CD4-positive, alpha-beta T cell treated with Interleukin-17A for 4 hours (primary cell): Measurements from ENCODE around the gene RASD1.

Source experiments
- DNase-seq: peaks from one replicate; pipeline ENCODE4 v3.0.0-alpha.2; 2020; ENCODE audit warnings: mixed read lengths

The RASD1 gene, protein sequence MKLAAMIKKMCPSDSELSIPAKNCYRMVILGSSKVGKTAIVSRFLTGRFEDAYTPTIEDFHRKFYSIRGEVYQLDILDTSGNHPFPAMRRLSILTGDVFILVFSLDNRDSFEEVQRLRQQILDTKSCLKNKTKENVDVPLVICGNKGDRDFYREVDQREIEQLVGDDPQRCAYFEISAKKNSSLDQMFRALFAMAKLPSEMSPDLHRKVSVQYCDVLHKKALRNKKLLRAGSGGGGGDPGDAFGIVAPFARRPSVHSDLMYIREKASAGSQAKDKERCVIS

DNA sequence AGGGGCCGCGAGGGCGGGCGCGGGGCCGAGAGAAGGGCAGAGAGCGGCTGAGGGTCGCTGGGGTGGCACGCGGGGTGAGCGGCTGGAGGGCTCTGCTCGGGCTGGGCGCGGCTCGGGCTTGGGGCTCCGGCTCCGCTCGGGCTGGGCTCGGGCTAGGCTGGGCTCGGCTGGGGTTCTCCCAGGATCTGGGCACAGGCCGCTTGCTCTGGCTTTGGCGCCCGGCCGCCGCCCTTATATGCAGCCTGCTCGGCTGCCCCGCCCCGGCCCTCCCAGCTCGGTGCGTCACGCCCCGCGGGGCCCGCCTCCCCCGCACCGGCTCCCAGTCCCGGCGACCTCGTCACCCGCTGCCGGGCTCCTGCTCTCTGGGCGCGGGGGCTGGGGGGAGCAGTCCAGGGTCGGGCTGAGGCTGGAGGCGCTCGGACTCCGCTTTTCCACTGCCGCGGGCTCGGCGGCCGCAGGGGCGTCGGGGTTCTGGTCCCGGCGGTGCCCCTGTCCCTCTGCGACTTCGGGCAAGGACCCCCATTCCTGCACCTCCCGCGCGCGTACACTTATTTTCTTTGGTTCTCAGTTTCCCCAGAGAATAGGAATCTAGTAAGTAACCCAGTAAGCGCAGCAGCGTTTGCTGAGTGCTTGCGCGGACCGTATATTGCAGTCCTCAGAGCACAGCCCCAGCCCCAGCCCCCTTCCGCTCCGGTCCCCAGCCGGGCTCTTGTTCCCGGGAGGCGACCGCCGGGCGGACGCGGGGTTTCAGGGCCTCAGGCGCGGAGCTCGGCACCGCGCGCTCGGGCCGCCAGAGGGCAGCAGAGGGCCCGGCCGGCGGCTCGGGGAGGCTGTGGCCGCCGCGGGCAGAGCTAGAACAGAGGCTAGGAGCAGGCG is at the start of gene RASD1:
TSS of gene RASD1 (minus strand) at position 207 of the 876 bp plus-strand sequence. CDS start 214 bp downstream, outside the sequence.
- DNase-seq: peak; percentile 84

DNA sequence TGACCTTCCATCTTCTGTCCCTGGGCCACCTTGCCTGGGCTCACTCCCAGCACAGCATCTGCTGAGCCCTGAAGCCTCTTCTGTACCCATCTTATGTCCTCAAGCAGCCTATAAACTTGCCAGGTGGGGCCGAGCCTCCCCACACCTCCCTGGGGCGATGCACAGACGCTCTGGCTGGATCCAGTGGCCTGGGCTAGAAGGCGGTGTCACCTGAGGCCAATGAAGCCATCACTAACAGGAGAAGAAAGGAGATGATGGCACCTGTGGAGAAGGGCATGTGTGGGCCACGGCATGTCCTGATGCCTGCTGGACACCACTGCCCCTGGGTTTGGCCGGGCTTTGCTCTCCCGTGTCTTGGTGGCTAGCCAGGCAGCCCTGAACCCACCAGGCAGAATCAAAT is 49.8 kb upstream of the RASD1 start:
- no peak for DNase-seq

DNA sequence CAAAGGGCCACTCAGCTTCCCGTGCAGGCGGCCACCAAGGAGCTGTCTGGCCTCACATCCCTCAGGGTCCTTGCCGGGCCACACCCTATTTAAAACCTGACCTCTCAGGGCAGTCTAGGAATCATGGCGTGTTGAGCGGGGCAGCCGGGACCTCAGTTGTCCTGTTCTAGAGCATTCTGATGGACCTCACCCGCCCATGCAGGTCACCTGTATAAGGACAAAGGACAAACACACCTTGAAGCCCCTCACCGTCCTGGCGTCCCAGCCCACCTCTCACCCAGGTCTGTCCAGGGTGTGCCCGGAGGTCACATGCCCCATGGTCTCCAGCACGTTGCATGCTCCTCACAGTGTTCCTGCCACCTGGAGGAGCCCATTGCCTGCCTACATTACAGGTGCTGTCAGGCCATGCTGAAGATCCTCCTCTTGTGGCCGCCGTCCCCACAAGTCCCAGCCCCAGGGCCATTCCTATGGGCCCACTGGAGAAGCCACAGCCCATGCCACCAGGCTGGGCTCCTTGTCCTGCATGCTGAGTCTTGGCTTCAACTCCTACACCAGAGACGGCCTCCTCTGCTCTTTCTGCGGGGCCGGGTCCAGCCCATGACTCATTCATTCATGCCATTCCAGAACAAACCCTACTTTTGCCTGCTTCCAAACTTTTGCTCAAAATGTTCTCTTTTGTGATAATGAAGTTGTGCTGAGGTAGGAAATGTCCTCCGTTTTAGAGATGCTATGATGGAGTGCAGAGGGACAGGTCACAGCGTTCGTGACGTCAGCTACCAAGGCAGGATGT is 49.0 kb upstream of the RASD1 start:
- DNase-seq: no peak

DNA sequence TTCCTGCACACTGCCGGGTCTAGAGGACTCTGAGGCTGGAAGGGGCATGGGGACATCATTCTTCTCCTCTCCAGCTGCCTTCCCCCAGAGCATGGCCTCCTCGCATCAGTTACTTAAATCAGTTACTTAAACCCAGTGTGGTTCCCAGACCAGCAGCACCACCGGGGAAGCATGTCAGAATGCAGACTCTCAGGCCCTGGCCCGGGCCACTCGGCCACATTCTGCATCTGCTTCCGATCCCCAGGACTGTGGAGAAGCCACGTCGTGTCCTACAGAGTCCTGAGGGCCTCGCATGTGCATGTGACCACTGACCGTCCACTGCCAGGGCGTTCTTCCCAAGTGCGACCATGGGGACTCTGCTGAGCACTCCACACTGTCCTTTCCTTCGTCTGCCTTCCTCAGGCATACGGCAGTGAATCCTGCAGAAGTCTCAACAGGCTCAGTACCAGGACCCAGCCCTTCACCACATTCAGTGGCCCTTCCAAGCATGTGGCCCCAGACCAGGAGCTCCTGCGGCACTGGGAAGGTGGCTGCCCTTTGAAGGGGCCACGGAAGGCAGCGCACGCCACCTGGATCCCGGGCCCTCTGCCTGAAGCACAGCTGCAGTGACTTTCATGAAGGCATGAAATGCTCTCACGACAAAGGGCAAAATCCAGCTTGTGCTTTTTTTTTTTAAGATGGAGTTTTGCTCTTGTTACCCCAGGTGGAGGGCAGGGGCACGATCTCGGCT is 46.9 kb upstream of the RASD1 start:
- no peak for DNase-seq

DNA sequence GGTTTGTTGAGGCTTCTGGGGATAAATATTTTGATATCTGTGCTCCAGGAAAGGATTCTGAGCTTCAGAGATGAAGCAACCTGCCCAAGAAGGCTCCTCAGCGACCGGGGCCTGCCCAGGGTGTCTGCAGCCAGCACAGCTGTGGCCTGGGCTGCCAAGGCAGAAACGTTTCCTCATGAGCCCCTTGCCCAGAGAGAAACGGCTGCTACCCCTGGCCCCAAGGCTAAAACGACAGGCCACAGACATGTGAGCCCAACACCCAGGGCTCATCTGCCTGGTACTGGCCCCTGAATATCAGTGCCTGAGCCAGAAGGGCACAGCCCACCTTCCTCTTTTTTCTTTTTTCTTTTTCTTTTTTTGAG is 45.4 kb upstream of the RASD1 start:
- no peak for DNase-seq

DNA sequence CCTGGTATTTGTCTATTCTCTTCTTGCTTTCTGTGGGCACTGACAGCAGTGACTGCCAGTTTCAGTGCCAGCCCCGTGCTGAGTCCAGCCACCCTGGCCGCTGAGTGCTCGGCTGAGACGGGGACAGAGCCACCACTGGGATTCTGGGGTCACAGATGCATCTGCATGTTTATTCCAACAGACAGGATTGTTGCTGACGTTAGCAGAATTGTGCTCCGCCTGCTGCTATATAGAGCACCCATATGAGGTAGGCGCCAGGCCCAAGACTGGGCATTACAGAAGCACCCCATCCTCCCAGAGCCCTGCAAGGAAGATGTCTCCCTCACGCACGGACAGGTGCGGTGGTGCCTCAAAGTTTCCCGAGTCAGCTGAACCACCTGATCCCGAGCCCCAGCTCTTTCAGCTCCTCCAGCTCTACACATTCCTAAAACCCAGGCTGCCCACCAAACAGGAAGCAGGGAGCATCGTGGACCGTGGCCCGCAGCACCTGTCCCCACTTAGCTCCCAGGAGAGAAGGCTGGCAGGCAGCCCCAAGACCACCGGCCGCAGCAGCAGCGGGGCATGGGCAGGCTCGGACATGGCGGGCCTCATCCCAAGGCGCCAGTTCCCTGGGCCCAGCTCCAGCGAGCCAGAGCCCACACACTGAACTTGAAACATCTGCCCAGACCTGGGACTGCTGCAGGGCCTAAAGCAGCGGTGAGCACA is 44.9 kb upstream of the RASD1 start:
- no peak for DNase-seq

DNA sequence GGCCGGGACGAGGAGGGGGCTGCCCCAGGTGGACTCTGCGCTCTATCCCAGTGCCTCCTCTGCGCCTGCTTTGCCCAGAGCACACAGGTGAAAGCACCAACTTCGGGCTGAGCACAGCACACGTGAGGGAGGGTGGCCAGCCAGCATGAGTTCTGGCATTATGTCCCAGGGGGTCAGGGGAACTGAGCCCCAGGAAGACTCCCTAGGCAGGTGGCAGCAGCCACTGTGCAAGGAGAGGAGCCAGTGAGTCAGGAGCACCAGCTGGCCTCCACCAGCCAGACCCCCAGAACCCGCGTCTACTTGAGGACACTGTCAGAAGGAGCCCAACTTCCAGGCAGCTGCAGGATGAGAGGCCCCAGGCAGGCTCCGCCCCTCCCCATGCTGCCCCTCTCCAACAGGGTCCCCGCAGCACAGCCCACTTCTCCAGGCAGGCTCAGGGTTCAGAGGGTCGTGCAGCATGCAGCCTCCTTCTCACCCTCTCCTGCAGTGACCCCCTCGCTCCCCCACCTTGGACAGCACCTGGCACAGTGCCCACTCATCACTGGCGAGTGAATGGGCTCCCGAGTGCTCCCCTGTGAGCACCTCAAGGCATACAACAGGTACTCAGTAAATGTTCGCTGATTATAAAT is 44.2 kb upstream of the RASD1 start:
- DNase-seq: no peak

DNA sequence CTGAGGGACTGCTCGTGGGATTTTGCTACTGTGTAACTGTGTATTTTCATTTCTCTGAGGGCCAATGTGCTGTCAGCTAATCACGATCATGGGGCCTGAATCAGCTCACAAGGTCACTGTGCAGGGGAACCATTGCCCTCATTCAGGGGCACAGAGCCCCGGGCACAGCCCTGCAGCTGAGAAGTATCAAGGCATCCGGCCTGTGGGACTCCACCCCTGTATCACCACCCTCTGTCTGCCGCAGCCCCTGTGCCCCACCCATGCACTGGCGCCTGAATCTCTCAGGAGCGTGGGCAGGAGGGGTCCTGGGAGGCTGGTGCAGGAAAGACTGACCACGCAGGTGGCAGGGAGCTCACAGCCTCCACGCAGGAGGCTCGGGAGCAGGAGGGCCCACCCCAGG is 43.4 kb upstream of the RASD1 start:
- no peak for DNase-seq

DNA sequence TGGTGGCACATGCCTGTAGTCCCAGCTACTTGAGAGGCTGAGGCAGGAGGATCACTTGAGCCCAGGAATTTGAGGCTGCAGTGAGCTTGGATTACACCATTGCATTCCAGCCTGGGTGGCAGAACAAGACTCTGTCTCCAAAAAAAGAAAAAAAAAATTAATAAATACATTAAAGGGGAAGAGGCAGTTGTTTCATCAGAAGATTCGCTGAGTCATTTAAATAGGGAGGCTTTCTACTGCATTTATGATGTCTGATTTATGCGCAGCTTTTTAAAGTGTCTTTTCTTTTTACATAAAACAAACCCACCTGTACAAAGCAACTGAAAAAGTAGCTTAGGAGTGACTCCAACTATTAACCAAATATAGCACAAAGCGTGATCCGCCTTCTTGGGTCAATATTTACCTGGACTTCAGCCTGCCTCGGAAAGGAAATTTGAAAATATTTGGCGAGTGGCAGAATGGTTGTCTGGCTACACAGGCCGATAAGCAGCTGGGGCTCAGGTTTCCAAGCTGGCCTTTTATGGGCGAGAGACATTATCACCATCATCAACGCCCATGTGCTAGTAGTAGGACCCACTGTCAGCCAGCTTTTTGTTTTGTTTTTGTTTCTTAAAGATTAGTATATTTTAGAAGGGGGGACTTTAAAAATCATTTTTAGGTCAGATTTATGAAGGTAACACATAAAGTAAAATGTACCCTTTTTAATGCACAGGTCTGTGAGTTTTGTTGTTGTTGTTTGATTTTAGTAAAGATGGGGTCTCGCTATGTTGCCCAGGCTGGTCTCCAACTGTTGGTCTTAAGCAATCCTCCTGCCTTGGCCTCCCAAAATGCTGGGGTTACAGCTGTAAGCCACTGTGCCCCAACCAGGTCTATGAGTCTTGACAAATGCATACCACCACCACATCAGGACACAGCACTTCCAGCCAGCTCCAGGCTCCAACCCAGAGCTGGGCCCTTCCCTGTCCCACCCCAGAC is 42.5 kb upstream of the RASD1 start:
- DNase-seq: no peak

DNA sequence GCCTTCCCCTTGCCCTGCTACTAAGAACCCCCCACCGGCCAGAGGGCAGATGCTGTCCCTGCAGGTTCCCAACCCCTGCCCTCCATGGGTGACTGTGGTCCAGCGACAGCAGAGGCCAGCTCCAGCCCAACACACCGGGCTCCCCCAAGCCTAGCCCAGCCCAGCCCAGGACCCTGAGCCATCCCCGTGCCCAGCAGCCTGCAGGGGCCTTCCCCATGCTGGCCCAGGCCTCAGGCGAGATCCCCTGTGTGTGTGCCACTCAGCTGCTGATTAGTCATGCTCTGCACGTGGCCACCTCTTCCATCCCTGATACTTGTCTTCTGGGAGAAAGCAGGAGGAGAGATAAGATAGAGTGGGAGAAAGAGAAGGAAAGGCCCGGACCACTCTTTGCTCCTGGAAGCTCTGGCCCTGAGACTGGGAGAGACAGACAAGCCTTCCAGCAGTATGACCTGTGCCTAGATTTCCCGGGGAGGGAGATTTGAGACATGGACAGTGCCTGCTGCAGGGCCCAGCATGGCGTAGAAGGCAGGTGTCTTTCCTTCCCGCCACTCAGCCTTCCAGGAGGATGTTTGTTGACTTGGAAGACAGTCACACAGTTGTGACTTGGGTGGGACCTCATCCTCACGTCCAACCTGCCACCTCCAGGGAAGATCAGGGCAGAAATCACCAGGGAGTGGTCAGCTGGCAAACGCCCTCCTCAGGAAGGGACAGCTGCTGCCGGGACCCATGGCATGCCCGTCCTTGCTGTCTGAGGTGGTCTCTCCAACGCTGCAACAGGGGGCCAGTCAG is 41.3 kb upstream of the RASD1 start:
- no peak for DNase-seq

DNA sequence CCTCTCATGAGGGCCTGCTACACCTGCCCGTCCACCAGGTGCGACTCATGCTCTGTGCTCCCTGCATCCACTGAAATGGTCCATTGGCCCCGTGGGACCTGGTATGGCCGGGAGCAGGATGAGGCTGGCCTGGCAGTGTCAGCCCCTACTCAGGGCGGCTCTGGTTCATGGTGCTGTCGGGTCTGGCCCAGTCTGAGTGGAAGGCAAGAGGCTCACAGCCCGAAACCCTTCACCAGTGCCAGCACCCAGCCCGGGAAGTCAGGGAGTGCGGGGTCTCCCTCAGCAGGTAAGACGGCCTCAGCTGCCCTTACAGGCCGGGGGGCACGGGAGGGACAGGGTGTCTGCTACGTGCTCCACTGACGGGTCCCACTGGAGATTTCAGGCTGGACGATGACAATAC is 40.5 kb upstream of the RASD1 start:
- no peak for DNase-seq

DNA sequence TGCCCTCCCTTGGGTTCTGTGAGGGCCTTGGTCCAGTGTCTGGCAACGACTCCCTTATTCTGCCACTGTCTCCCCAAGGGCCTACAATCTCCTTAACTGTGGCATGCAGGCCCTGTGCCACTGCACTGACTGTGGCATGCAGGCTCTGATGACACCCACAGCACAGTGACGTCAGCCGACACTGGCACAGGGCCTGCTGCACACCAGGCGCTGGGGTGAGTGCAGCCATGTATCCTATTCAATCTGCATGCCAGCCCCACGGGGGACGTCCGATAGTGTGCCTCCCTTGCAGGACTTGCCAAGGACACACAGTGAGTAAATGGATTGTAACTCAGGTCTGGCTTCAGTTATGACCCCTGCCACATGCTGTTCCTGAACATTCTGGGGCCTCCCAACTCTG is 39.8 kb upstream of the RASD1 start:
- no peak for DNase-seq

DNA sequence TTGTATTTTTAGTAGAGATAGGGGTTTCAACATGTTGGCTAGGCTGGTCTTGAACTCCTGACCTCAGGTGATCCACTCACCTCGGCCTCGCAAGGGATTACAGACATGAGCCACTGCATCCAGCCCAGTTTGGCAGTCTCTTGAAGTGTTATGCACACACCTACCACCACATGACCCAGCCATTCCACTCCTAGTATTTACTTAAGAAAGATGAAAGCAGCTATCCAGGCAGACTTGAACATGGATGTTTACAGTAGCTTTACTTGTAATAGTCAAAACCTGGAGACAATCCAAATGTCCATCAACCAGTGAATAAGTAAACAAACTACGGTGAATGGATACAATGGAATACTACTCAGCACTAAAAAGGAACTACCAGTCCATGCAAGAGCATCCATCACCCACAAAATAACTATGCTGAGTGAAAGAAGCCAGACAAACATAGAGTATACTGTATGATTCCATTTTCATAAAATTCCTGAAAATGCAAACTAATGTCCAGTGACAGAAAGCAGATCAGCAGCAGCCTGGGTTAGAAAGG is 37.8 kb upstream of the RASD1 start:
- DNase-seq: no peak

DNA sequence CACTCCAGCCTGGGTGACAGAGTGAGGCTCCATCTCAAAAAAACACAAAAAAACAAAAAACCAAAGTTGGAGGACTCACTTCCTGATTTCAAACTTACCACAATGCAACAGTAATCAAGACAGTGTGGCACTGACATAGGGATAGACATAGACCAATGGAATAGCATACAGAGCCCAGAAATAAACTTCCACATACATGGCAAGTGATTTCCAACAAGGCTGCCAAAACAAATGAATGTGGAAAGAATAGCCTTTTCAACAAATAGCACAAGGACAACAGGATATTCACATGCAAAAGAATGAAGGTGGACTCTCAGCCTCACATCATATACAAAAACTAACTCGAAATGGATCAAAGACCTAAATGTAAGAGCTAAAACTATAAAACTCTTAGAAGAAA is 36.8 kb upstream of the RASD1 start:
- DNase-seq: no peak

DNA sequence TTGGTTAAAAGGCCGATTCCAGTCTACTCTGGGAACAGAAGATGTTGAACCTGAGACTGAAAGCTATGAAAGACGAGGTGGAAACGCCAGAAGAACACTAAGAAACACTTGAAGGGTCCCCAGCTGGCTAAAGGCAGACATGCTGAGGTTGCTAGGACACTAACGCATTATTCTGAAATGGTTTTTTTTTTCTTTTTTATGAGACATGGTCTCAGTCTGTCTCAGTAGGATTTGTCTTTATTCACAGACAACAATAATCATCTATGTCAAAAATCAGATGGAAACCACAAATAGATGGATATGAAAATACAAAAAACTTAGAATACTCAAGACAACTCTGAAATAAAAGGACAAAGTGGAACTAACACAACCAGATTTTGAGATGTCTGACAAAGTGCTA is 35.0 kb upstream of the RASD1 start:
- no peak for DNase-seq

DNA sequence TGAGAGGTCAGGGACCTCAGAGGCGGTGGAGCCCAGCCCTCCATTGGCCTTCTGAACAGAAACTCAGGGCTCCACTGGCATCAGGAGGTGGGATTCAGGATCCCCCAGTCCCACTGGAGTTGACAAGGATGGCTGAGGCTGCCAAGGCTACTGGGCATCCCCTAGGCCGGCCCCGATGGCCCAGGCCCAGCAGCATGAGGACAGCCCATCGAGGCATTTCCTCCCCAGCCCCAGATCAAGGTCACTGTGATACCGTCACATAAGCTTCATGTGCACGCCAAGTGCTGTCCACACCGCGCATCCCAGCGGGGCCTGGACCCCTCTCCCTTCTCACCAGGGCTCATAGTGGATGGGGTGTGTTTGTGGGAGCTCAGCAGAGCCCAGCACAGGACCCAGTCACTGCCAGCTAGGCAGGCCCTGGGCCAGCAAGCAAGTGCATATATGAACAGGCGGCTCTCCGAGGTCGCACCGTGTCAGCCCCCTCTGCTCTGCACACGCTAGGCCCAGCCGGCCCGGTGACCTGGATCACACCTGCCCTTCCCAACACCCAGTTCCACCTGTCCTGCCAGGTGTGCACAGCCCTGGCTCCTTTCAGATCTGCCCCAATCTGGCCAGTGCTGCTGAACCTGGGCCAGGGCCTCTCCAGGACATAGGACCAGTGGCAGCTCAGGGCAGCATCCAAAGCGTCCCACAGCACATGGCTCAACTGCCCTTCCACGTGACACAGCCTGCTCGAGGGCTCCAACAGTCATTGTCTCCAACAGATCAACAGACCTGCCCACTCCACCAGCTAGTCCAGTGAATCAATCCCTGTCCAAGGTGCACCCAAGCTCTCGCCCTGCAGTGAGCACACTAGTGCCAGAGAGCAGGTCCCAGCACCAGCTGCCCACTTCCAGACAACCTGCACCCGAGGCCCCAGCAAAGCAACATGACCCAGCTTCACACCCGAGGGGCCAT is 32.8 kb upstream of the RASD1 start:
- DNase-seq: no peak

DNA sequence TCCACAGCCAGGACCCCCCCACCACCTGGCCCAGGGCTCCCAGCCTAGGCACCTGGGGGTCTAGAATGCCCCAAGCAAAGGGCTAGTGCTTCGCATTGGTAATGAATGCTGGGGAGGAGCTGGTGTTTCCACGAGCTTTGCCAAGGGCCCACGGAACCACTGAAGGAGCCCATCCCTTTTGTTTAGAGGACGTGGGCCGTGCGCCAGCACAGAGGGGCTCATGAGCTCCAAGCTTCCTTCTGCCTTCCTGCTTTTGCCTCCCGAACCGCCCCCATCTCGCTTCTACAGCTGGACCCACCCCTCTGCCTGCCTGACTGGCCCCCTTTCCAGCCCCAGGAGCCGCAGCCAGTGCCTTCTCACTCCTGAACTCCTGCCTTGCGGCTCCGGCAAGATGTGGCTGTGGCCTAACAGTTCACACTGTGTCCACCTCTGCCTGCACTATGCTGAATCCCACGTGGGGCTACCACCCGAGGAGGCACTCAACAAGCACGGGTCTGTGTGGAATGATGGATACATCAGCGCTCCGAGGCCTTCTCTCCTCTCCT is 31.8 kb upstream of the RASD1 start:
- DNase-seq: no peak

DNA sequence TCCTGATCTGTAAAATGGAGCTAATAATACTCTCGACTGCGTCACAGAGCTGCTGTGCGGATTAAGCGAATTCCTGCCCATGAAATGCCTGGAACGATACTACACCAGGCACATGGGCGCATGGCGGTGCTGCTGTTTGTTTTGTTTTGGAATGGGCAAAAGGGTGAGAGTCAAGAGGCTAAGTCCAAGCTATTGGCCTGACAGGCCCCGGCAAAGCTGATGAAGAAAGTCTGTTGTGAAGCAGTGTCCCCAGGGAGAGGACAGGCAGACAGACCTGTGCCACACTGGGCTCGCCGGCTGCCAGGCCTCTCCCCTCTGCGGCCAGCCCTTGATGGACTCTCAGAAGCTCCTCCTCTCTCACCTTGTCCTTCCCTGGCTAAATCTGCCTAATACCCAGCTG is 31.3 kb upstream of the RASD1 start:
- no peak for DNase-seq
